ENCODE results near the gene DTNBP1.

- TF ChIP-seq CTCF (IDR thresholded peaks at IDR 0.05) (no peak), POLR2A (IDR thresholded peaks at IDR 0.05) (no peak)
Observed at GRCh38 chr6:15544321-15544900, 118.4 kb downstream of the DTNBP1 start.

Measured in prostate gland (tissue), 2 donors.